IPS-18a (cell line): ENCODE measurements around the gene MC1R.

ENCODE experiments used
- H3K27ac ChIP-seq: one replicate; pipeline ENCODE4 v1.5.1; 2013; ENCODE audit warnings: low read length
- H3K27me3 ChIP-seq: one replicate; pipeline ENCODE4 v1.6.1; 2013; ENCODE audit warnings: mild to moderate bottlenecking, low read length; ENCODE audit not compliant: control insufficient read depth, insufficient read depth
- H3K36me3 ChIP-seq: one replicate; pipeline ENCODE4 v1.6.1; 2013; ENCODE audit warnings: low read depth, low read length; ENCODE audit not compliant: control insufficient read depth
- H3K4me1 ChIP-seq: one replicate; pipeline ENCODE4 v1.6.1; 2013; ENCODE audit warnings: low read depth, low read length; ENCODE audit not compliant: control insufficient read depth
- H3K4me3 ChIP-seq: one replicate; pipeline ENCODE4 v1.5.1; 2013; ENCODE audit warnings: low read length
- H3K9ac ChIP-seq: one replicate; pipeline ENCODE4 v1.6.1; 2013; ENCODE audit warnings: mild to moderate bottlenecking, low read length, moderate library complexity
- H3K9me3 ChIP-seq: one replicate; pipeline ENCODE4 v1.6.1; 2013; ENCODE audit warnings: low read depth, low read length; ENCODE audit not compliant: control insufficient read depth

The MC1R gene

GRCh38 chr16:89919535-89920406, 1.1 kb downstream of the MC1R start:
- H3K27me3 ChIP-seq: peaks cover 29% of the 10 kb centered on the region
- H3K27ac ChIP-seq: no peak overlapping the region
- no peak overlapping the region for H3K9ac ChIP-seq
- H3K4me3 ChIP-seq: no peak overlapping the region
- peaks cover 14% of the 10 kb centered on the region for H3K4me1 ChIP-seq
- no peaks in the 10 kb centered on the region for H3K36me3 ChIP-seq
- no peaks in the 10 kb centered on the region for H3K9me3 ChIP-seq

GRCh38 chr16:89920723-89921122, 2.1 kb downstream of the MC1R start:
- Histone ChIP-seq H3K27ac (no peak overlapping the region), H3K36me3 (no peaks in the 10 kb centered on the region), H3K9ac (no peak overlapping the region), H3K4me3 (no peak overlapping the region), H3K4me1 (peaks cover 14% of the 10 kb centered on the region), H3K9me3 (no peaks in the 10 kb centered on the region), H3K27me3 (peaks cover 36% of the 10 kb centered on the region)

- Histone ChIP-seq H3K4me1 (peaks cover 14% of the 10 kb centered on the region), H3K9ac (no peak overlapping the region), H3K4me3 (peak overlapping the region; percentile 77), H3K36me3 (no peaks in the 10 kb centered on the region), H3K27ac (no peak overlapping the region), H3K27me3 (peaks cover 36% of the 10 kb centered on the region), H3K9me3 (no peaks in the 10 kb centered on the region)
These were observed 2.6 kb downstream of the MC1R start for GRCh38 chr16:89921131-89921701.

- Histone ChIP-seq H3K27me3 (peaks cover 36% of the 10 kb centered on the region), H3K27ac (no peak overlapping the region), H3K9ac (peak overlapping the region; percentile 60), H3K4me3 (peak overlapping the region; percentile 77), H3K36me3 (no peaks in the 10 kb centered on the region), H3K4me1 (peaks cover 14% of the 10 kb centered on the region), H3K9me3 (no peaks in the 10 kb centered on the region)
These were observed 3.2 kb downstream of the MC1R start for GRCh38 chr16:89921702-89922476.

GRCh38 chr16:89922477-89922883, 3.8 kb downstream of the MC1R start:
- peaks cover 36% of the 10 kb centered on the region for H3K27me3 ChIP-seq
- peak overlapping the region; percentile 77 for H3K4me3 ChIP-seq
- H3K36me3 ChIP-seq: no peaks in the 10 kb centered on the region
- H3K27ac ChIP-seq: no peak overlapping the region
- peak overlapping the region; percentile 60 for H3K9ac ChIP-seq
- H3K9me3 ChIP-seq: no peaks in the 10 kb centered on the region
- peaks cover 11% of the 10 kb centered on the region for H3K4me1 ChIP-seq

- Histone ChIP-seq H3K4me3 (peak within 1 kb of the TSS; percentile 77), H3K36me3 (no peaks in the 10 kb centered on the region), H3K9ac (peak within 1 kb of the TSS; percentile 60), H3K9me3 (no peaks in the 10 kb centered on the region), H3K4me1 (peaks cover 9% of the 10 kb centered on the region), H3K27ac (no peak within 1 kb of the TSS), H3K27me3 (peaks cover 36% of the 10 kb centered on the region)
These were observed 4.4 kb downstream of the MC1R start, which contains the start of gene TUBB3 for GRCh38 chr16:89922884-89923639. Gene TUBB3 (plus strand): TSS chr16:89923342. CDS start chr16:89923402, 60 bp downstream.

GRCh38 chr16:89923640-89924296, 5.1 kb downstream of the MC1R start:
- Histone ChIP-seq H3K27ac (no peak overlapping the region), H3K27me3 (peaks cover 33% of the 10 kb centered on the region), H3K9ac (peak overlapping the region; percentile 44), H3K4me3 (peak overlapping the region; percentile 77), H3K4me1 (peaks cover 9% of the 10 kb centered on the region), H3K36me3 (no peaks in the 10 kb centered on the region), H3K9me3 (no peaks in the 10 kb centered on the region)

GRCh38 chr16:89924297-89924924, 5.7 kb downstream of the MC1R start:
- Histone ChIP-seq H3K27ac (no peak overlapping the region), H3K36me3 (no peaks in the 10 kb centered on the region)

GRCh38 chr16:89924925-89925307, 6.3 kb downstream of the MC1R start:
- peaks cover 25% of the 10 kb centered on the region for H3K27me3 ChIP-seq
- H3K27ac ChIP-seq: no peak overlapping the region
- no peaks in the 10 kb centered on the region for H3K9me3 ChIP-seq
- no peak overlapping the region for H3K9ac ChIP-seq
- peaks cover 9% of the 10 kb centered on the region for H3K4me1 ChIP-seq
- H3K4me3 ChIP-seq: peak overlapping the region; percentile 77
- H3K36me3 ChIP-seq: no peaks in the 10 kb centered on the region

More at GRCh38 chr16:89924297-89924924, 5.7 kb downstream of the MC1R start:
- no peak overlapping the region for H3K9ac ChIP-seq
- H3K27me3 ChIP-seq: peaks cover 27% of the 10 kb centered on the region
- peaks cover 9% of the 10 kb centered on the region for H3K4me1 ChIP-seq
- H3K9me3 ChIP-seq: no peaks in the 10 kb centered on the region
- H3K4me3 ChIP-seq: peak overlapping the region; percentile 77

GRCh38 chr16:89925596-89926079, 7.0 kb downstream of the MC1R start:
- Histone ChIP-seq H3K27ac (no peak overlapping the region), H3K36me3 (no peaks in the 10 kb centered on the region), H3K27me3 (peaks cover 24% of the 10 kb centered on the region), H3K4me1 (peaks cover 9% of the 10 kb centered on the region), H3K9me3 (no peaks in the 10 kb centered on the region), H3K4me3 (peak overlapping the region; percentile 66), H3K9ac (peak overlapping the region; percentile 36)
